Hepatocyte (in vitro differentiated cells): ENCODE measurements around the gene SIGLEC7. TPM values are rescaled to one million over a fixed set of nuclear protein-coding genes. Genes with fewer than 3 reads are reported as not detected.

ENCODE experiments used
- DNase-seq: peaks from one replicate; pipeline ENCODE4 v3.0.0-alpha.2; 2016; ENCODE audit warnings: low spot score
- H2AFZ ChIP-seq: fragments of 200-600 bp; sonication (generic); 2 replicates; pipeline ENCODE4 v1.6.0; 2016; ENCODE audit warnings: antibody characterized with exemption, mild to moderate bottlenecking
- H3K27ac ChIP-seq: fragments of 200-600 bp; sonication (generic); 2 replicates; pipeline ENCODE4 v1.5.1; 2016; ENCODE audit warnings: mild to moderate bottlenecking
- H3K27me3 ChIP-seq: fragments of 200-600 bp; sonication (generic); 2 replicates; pipeline ENCODE4 v1.6.1; 2016
- H3K36me3 ChIP-seq: fragments of 200-600 bp; sonication (generic); replicated peaks from 2 replicates; pipeline ENCODE4 v1.5.1; 2016; ENCODE audit warnings: low read depth; ENCODE audit not compliant: insufficient read depth
- H3K4me1 ChIP-seq: fragments of 200-600 bp; sonication (generic); 2 replicates; pipeline ENCODE4 v1.5.1; 2016; ENCODE audit warnings: mild to moderate bottlenecking, moderate library complexity; ENCODE audit not compliant: insufficient read depth
- H3K4me2 ChIP-seq: fragments of 200-600 bp; sonication (generic); 2 replicates; pipeline ENCODE4 v1.6.0; 2016
- H3K4me3 ChIP-seq: fragments of 200-600 bp; sonication (generic); 2 replicates; pipeline ENCODE4 v1.5.1; 2016; ENCODE audit warnings: mild to moderate bottlenecking
- H3K79me2 ChIP-seq: fragments of 200-600 bp; sonication (generic); 2 replicates; pipeline ENCODE4 v1.6.0; 2017; ENCODE audit warnings: mild to moderate bottlenecking
- H3K9me2 ChIP-seq: fragments of 200-600 bp; sonication (generic); replicated peaks from 2 replicates; pipeline ENCODE4 v1.6.0; 2017; ENCODE audit warnings: mild to moderate bottlenecking; ENCODE audit not compliant: insufficient read depth
- H3K9me3 ChIP-seq: fragments of 200-600 bp; sonication (generic); 2 replicates; pipeline ENCODE4 v1.5.1; 2016; ENCODE audit warnings: low read depth, mild to moderate bottlenecking
- H4K20me1 ChIP-seq: fragments of 200-600 bp; sonication (generic); 2 replicates; pipeline ENCODE4 v1.6.0; 2016; ENCODE audit warnings: mild to moderate bottlenecking; ENCODE audit not compliant: insufficient read depth, poor library complexity, severe bottlenecking
- EZH2 ChIP-seq: fragments of 200-600 bp; sonication (generic); IDR thresholded peaks from 2 replicates; pipeline ENCODE4 v1.6.1; 2016; ENCODE audit warnings: antibody characterized with exemption, mild to moderate bottlenecking, borderline replicate concordance
- EZH2phosphoT487 ChIP-seq: fragments of 200-600 bp; sonication (generic); IDR thresholded peaks from one replicate; pipeline ENCODE4 v1.6.1; 2018; ENCODE audit warnings: antibody characterized with exemption, mild to moderate bottlenecking, low read depth, moderate library complexity; ENCODE audit not compliant: unreplicated experiment, severe bottlenecking
- WGBS: methylation state at CpG from one replicate; pipeline ENCODE4 v1.1.6; 2016; ENCODE audit warnings: low lambda C conversion rate; ENCODE audit errors: missing lambda C conversion rate; 5-methylcytosine and 5-hydroxymethylcytosine counted together
- polyA plus RNA-seq: library from polyadenylated mRNA; unstranded; fragments of >200 nt; fragmentation: Nextera tagmentation; extraction: Ambion mirVana; gene quantifications from 2 replicates; pipeline ENCODE4 v1.2.1, GENCODE V29; 2016
- total RNA-seq: library from RNA; depleted of rRNA; stranded (reverse); fragments of >200 nt; gene quantifications from 2 replicates; pipeline ENCODE4 v1.2.3, GENCODE V29; 2014
- TF ChIP-seq, protein P1 (sequence below): fragments of 200-600 bp; sonication (generic); IDR thresholded peaks from 2 replicates; pipeline ENCODE4 v1.5.1; 2016; ENCODE audit warnings: antibody characterized with exemption, mild to moderate bottlenecking; ENCODE audit not compliant: poor library complexity

The SIGLEC7 gene
- total and polyA plus RNA-seq, 2 experiments from 2014 or later: 0.24 to 0.53 TPM

- Histone ChIP-seq H3K79me2 (peaks cover 8% of the 10 kb centered on the region), H2AFZ (no peak overlapping the region), H3K27me3 (no peaks in the 10 kb centered on the region), H3K27ac (no peak overlapping the region), H3K9me3 (no peaks in the 10 kb centered on the region), H3K4me2 (no peak overlapping the region), H4K20me1 (peaks cover 3% of the 10 kb centered on the region), H3K36me3 (peaks cover 4% of the 10 kb centered on the region), H3K9me2 (no peaks in the 10 kb centered on the region), H3K4me3 (no peak overlapping the region), H3K4me1 (no peaks in the 10 kb centered on the region)
- TF ChIP-seq, protein P1, sequence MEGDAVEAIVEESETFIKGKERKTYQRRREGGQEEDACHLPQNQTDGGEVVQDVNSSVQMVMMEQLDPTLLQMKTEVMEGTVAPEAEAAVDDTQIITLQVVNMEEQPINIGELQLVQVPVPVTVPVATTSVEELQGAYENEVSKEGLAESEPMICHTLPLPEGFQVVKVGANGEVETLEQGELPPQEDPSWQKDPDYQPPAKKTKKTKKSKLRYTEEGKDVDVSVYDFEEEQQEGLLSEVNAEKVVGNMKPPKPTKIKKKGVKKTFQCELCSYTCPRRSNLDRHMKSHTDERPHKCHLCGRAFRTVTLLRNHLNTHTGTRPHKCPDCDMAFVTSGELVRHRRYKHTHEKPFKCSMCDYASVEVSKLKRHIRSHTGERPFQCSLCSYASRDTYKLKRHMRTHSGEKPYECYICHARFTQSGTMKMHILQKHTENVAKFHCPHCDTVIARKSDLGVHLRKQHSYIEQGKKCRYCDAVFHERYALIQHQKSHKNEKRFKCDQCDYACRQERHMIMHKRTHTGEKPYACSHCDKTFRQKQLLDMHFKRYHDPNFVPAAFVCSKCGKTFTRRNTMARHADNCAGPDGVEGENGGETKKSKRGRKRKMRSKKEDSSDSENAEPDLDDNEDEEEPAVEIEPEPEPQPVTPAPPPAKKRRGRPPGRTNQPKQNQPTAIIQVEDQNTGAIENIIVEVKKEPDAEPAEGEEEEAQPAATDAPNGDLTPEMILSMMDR: no peak
- TF ChIP-seq EZH2 (no peak), EZH2phosphoT487 (no peak)
- DNase-seq: no peak
- WGBS: 63% methylated on average over 5 of the region's 5 CpGs
These were observed 40.8 kb upstream of the SIGLEC7 start for GRCh38 chr19:51101171-51101865.

- Histone ChIP-seq H3K4me1 (peaks cover 7% of the 10 kb centered on the region), H3K9me2 (no peaks in the 10 kb centered on the region), H2AFZ (no peak overlapping the region), H3K9me3 (no peaks in the 10 kb centered on the region), H3K79me2 (peaks cover 20% of the 10 kb centered on the region), H3K27me3 (no peaks in the 10 kb centered on the region), H3K4me2 (no peak overlapping the region), H3K36me3 (peaks cover 4% of the 10 kb centered on the region), H4K20me1 (peaks cover 3% of the 10 kb centered on the region), H3K4me3 (no peak overlapping the region), H3K27ac (no peak overlapping the region)
- 92% methylated on average over 7 of the region's 7 CpGs for WGBS
- TF ChIP-seq EZH2: no peak
- TF ChIP-seq, protein P1: no peak
- TF ChIP-seq EZH2phosphoT487: no peak
- DNase-seq: no peak
These were observed 39.1 kb upstream of the SIGLEC7 start for GRCh38 chr19:51102991-51103390.

- peaks cover 20% of the 10 kb centered on the region for H3K79me2 ChIP-seq
- H3K9me2 ChIP-seq: no peaks in the 10 kb centered on the region
- TF ChIP-seq, protein P1: no peak
- TF ChIP-seq EZH2phosphoT487 (no peak), EZH2 (no peak)
- H3K4me2 ChIP-seq: no peak overlapping the region
- no peaks in the 10 kb centered on the region for H3K27me3 ChIP-seq
- H3K4me1 ChIP-seq: peaks cover 7% of the 10 kb centered on the region
- 98% methylated on average over 49 of the region's 49 CpGs for WGBS
- H4K20me1 ChIP-seq: peaks cover 3% of the 10 kb centered on the region
- no peak overlapping the region for H2AFZ ChIP-seq
- no peak overlapping the region for H3K27ac ChIP-seq
- H3K4me3 ChIP-seq: no peak overlapping the region
- no peak for DNase-seq
- no peaks in the 10 kb centered on the region for H3K9me3 ChIP-seq
- H3K36me3 ChIP-seq: peaks cover 4% of the 10 kb centered on the region
These were observed 38.2 kb upstream of the SIGLEC7 start for GRCh38 chr19:51103926-51104341.
